NCI-H146 treated with DMSO at 0.1 percent for 48 hours (cell line): ENCODE data around the gene ZSWIM6.

ENCODE experiments used
- DNase-seq: peaks from one replicate; lab custom pipeline; 2025; ENCODE audit not compliant: unreplicated experiment; lab: John Stamatoyannopoulos, UW

ZSWIM6 gene

GRCh38 chr5:61468483-61468865 lies 136.4 kb downstream of the ZSWIM6 start:
- no peak for DNase-seq

- DNase-seq, result no peak
Measured at GRCh38 chr5:61471352-61471751, 139.3 kb downstream of the ZSWIM6 start.

- no peak for DNase-seq
Measured at GRCh38 chr5:61472172-61472958, 140.3 kb downstream of the ZSWIM6 start.

- DNase-seq, result no peak
Measured at GRCh38 chr5:61474746-61475145, 142.7 kb downstream of the ZSWIM6 start.

GRCh38 chr5:61477788-61478187 lies 145.7 kb downstream of the ZSWIM6 start:
- no peak for DNase-seq

- no peak for DNase-seq
Measured at GRCh38 chr5:61479850-61480614, 148.0 kb downstream of the ZSWIM6 start.

GRCh38 chr5:61482980-61483379 lies 150.9 kb downstream of the ZSWIM6 start:
- DNase-seq, result no peak

- no peak for DNase-seq
Measured at GRCh38 chr5:61486476-61486875, 154.4 kb downstream of the ZSWIM6 start.

GRCh38 chr5:61489574-61489973 lies 157.5 kb downstream of the ZSWIM6 start:
- DNase-seq, result no peak

GRCh38 chr5:61491861-61492260 lies 159.8 kb downstream of the ZSWIM6 start:
- no peak for DNase-seq

GRCh38 chr5:61493973-61494372 lies 161.9 kb downstream of the ZSWIM6 start:
- no peak for DNase-seq

- no peak for DNase-seq
Measured at GRCh38 chr5:61496446-61496845, 164.4 kb downstream of the ZSWIM6 start.

- DNase-seq, result no peak
Measured at GRCh38 chr5:61496860-61497259, 164.8 kb downstream of the ZSWIM6 start.

GRCh38 chr5:61498121-61498520 lies 166.1 kb downstream of the ZSWIM6 start:
- DNase-seq, result no peak

GRCh38 chr5:61501971-61502370 lies 169.9 kb downstream of the ZSWIM6 start:
- DNase-seq, result no peak

GRCh38 chr5:61504143-61504770 lies 172.2 kb downstream of the ZSWIM6 start:
- peak; percentile 66 for DNase-seq

- no peak for DNase-seq
Measured at GRCh38 chr5:61505281-61505680, 173.2 kb downstream of the ZSWIM6 start.

- DNase-seq, result no peak
Measured at GRCh38 chr5:61507232-61507631, 175.2 kb downstream of the ZSWIM6 start.

GRCh38 chr5:61516946-61517345 lies 184.9 kb downstream of the ZSWIM6 start:
- no peak for DNase-seq

- no peak for DNase-seq
Measured at GRCh38 chr5:61519728-61520277, 187.7 kb downstream of the ZSWIM6 start.

- no peak for DNase-seq
Measured at GRCh38 chr5:61523073-61523472, 191.0 kb downstream of the ZSWIM6 start.

- no peak for DNase-seq
Measured at GRCh38 chr5:61523997-61524396, 191.9 kb downstream of the ZSWIM6 start.
